Measurements from ENCODE around the gene FBXL3.

Gene FBXL3

GRCh38 chr13:77026861-77027621, at the start of gene FBXL3:
FBXL3 (minus strand) TSS chr13:77027159; CDS start chr13:77021860, 5,299 bp downstream.
- peak; percentile 18 to 60 for DNase-seq

GRCh38 chr13:77067519-77067918, 40.6 kb upstream of the FBXL3 start:
- DNase-seq = no peak

- no peak for DNase-seq
Observed at GRCh38 chr13:77065461-77066147, 38.6 kb upstream of the FBXL3 start.

GRCh38 chr13:77062097-77062496, 35.1 kb upstream of the FBXL3 start:
- DNase-seq = no peak

GRCh38 chr13:77061362-77061761, 34.4 kb upstream of the FBXL3 start:
- no peak for DNase-seq

GRCh38 chr13:77056886-77057285, 29.9 kb upstream of the FBXL3 start:
- DNase-seq = no peak

- no peak for DNase-seq
Observed at GRCh38 chr13:77056382-77056781, 29.4 kb upstream of the FBXL3 start.

GRCh38 chr13:77055158-77055557, 28.2 kb upstream of the FBXL3 start:
- DNase-seq = no peak

DNA sequence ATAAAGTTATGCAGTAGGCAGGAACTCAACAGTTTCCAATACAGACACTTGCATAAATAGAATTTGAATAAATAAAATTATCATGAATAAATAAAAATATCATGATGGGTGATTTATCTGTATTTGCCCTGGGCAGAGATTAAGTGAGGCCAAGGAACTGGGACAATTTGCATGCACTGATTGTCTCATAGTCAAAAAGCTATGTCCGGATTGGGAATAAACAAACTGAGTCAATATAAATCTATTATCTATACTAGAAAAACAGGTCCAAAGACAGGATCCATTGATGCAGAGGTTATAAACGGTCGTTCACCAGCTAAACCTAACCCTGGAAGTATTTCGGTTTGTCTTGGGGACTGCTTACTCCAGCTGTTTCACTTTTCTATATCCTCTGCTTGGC, 26.2 kb upstream of the FBXL3 start:
- no peak for DNase-seq

GRCh38 chr13:77048681-77049080, 21.7 kb upstream of the FBXL3 start:
- DNase-seq = no peak

DNA sequence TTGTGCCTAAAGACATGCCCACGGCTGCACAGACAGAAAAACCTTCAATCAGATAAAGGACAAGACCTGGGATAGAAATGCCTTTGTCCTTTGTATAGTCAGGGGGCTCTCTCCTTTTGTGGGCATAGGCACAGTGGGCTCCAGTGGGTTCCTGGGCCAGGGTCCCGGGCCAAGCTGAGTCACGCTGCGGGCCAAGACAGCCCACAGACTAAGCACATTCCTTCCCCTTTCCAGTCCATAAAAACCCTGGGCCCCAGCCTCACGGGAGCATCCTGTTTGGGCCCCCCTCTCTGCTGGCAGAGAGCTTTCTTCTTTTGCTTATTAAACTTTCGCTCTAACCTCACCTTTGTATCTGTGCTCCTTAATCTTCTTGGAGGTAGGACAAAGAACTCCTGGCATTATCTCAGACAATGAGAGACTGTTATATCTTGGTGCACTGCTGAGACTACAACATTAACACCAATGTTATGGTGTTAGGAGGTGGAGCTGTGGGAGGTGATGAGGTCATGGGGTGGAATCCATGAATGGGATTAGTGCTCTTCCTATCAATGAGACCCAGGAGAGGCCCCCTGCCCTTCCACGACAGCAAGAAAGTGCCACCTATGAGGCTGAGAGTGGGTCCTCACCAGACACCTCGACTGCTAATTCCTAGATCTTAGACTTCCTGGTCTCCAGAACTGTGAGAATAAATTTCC, 20.8 kb upstream of the FBXL3 start:
- DNase-seq = no peak

DNA sequence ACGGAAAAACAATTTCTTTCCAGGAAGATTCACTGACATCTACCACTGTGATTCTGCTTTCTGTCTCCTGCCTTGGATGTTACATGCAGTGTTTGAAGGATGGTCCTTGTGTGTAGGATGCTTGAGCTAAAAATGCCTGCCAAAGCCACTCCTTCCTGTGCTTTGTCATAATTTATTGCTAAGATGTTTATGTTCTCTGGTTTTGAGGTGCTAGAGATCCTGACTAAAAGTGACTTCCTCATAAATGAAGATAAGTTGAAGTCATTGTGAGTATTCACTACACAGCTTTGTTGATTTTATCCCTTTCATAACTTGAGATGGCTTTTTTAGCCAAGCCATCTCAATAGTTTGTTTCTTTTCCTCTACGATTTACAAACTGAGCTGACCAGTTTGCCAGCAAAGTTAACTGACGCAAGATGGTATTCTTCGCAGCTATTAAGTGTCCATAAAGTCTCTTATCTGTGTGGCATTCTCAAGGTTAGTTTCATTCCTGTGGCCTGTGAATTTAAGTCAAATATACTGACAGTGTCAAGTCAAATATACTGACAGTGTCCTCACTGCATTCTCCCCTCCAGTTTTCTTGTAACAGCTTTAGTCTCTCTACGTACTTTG, 15.7 kb upstream of the FBXL3 start:
- DNase-seq = no peak

DNA sequence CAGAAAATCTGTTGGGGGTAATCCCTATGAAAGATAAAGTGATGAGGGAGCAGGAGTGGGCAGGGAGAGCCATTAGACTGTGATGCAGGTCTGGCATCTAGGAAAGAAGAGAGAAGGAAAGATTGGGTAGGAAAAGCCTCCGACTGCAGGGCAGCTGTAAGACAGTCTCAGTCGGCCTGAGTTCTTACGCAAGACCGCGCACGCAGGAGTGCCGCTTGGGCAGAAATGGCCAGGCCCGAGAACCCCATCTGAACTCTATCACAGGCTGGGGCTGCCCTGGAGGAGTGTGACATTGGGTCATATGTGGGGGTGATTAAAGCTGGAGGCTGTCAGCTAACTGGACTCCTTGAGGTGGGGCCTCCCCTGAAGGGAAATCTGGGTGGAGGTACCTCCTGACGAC, 13.9 kb upstream of the FBXL3 start:
- no peak for DNase-seq

DNA sequence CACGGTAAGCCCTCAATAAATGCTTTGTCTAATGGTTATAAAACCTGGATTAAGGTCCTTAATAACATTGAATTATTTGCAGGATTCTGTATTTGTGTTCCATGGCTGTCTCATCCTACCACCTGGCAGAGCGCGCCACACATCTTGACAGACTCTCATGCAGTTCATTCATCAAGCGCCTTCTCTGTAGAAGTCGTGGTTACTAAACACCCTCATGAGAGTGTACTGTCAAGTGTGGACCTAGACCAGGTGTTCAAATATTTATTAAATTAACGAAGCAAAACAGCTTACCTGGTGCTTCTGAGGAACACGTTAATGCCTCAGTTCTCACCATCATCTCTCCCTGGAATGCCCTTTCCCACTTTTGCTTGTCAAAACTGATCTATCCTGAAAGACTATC, 13.1 kb upstream of the FBXL3 start:
- no peak for DNase-seq

DNA sequence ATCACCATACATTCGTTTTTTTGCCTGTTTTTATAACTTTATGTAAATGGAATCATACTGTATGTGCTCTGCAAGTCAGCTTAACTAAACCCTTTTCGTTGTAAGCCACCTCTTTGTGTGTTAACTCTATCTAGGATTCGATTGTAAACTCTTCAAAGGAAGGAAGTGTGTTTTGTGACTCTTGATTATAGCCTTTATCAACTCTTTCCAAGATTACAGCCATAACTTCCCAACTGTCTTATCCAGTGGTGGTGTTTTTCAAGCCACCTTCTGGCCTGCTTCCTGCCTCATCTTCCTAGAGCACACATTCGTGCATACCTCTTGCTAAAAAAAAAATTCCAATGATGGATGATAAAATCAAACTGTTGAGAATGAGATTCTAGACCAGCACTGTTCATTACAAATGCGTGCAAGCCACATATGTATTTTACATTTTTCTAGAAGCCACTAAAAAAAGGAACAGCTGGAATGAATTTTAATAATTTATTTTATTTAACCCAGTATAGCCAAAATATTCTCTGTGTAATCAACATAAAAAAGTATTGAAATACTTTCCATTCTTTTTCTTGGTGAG, 12.0 kb upstream of the FBXL3 start:
- no peak for DNase-seq

GRCh38 chr13:77036279-77036678, 9.3 kb upstream of the FBXL3 start:
- no peak for DNase-seq

DNA sequence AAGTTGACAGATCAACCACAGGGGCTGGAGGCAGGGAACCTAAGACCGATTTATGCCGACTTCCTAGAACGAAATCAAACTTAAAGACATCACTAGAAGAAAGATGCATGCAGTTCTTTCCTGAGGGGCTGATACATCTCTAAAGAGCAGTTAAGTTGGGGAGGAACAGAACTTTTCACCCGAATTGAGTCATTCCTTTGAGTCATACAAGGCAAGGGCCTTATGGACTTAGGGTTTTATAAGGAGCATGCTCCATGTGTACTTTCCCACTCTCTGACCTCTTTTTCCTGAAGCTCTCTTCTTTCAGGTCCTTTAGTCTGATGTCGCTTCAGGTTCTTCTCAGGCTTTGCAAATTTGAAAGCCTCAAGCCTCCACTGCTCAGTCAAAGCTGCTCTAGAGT, 7.9 kb upstream of the FBXL3 start:
- no peak for DNase-seq

- DNase-seq = no peak
Observed at GRCh38 chr13:77033717-77034302, 6.9 kb upstream of the FBXL3 start.

DNA sequence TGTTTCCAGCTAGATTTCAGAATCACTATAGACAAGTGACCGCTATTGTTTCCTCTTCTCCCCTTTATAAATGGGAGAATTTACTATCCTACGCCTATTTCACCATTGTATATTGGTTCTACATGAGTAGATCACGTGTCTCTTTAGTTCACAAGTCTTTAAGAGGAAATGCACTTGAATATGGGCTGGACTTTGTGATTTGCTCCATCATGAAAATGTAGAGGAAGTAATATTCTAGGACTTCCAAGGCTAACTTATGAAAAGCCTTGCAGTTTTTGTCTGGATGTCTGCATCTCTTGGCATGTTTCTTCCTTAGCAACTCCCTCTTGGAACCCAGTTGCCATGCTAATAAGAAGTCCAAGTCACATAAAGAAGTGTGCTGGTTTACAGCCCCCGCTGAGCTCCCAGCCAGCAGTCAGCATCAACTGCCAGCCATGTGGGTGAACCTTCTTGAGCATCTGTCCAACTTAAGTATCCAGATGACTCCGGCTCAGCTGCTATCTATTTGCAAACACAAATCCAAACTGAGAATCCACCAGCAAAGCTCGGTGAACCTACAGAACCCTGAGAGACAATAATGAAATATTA, 4.8 kb upstream of the FBXL3 start:
- DNase-seq = no peak

GRCh38 chr13:77029436-77029835, 2.5 kb upstream of the FBXL3 start:
- DNase-seq = no peak

GRCh38 chr13:77028202-77028601, 1.2 kb upstream of the FBXL3 start:
- no peak for DNase-seq

DNA sequence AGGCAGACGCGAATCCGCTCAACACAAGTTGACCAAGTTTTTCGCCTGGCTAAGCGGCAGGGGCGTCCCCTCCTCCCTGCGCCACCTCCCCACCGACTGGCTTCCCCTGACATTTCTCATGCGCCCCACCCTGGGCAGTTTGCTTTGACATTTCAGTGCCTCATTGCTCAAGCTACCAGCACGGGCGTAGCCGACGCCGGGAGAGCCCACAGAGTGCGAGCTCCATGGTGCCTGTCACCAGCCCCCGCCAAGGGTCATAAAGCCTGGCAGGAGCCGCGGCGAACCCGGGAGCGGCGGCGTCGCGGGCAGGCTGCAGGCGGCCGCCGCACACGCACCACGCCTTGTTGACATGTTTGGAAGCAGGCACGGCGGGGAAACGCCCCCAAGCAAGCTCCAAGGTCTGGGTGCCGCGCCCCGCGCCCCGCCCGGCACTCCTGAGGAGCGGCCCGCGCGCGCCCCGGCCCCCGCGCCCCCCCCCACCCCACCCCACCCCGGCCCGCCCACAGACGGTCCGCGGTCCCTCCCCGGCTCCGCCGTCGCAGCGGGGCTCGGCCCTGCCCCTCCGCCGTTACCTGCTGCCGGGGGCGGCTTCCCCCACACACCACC, 601 bp downstream of the FBXL3 start:
- DNase-seq = no peak
